SK-N-SH (cell line): ENCODE results near the gene HSD3B7. TPM values are rescaled to one million over a fixed set of nuclear protein-coding genes. Genes with fewer than 3 reads are reported as not detected.

Experiments used
- CTCF ChIA-PET: fragments of 300-600, 350-600 bp; formaldehyde crosslinking; extraction: SDS; loops from one replicate; lab custom pipeline; 2021; lab: Yijun Ruan, JAX
- POLR2A ChIA-PET: fragments of 350-600 bp; sonication (Branson Sonifier 250); formaldehyde crosslinking; extraction: SDS; loops from one replicate; lab custom pipeline; 2020; ENCODE audit warnings: antibody characterized with exemption, inconsistent platforms; lab: Yijun Ruan, JAX
- DNase-seq: peaks from one replicate; pipeline ENCODE4 v3.0.0; 2012
- H2AFZ ChIP-seq: fragments of 200-600 bp; sonication (generic); 2 replicates; pipeline ENCODE4 v1.8.1; 2016; ENCODE audit warnings: antibody characterized with exemption, mild to moderate bottlenecking, low read depth
- H3F3A ChIP-seq: fragments of 200-600 bp; sonication (generic); replicated peaks from 2 replicates; pipeline ENCODE3; 2016; ENCODE audit warnings: antibody characterized with exemption, mild to moderate bottlenecking; ENCODE audit not compliant: insufficient read depth
- H3K27ac ChIP-seq, 2 experiments: fragments of 200-500 bp in 1 of 2; fragments of 200-600 bp in 1 of 2; sonication (Bioruptor generic) in 1 of 2; sonication (generic), shearing (Covaris generic) in 1 of 2; 2 replicates each; pipeline versions ENCODE4 v1.5.1 to v1.6.1; 2014 to 2016; ENCODE audit warnings: low read depth in 2 of 2, inconsistent platforms in 1 of 2, low read length in 1 of 2, mild to moderate bottlenecking in 1 of 2, mixed read lengths in 1 of 2
- H3K27me3 ChIP-seq: fragments of 200-600 bp; sonication (generic), shearing (Covaris generic); 2 replicates; pipeline ENCODE4 v1.6.1; 2016; ENCODE audit warnings: mixed run types; ENCODE audit not compliant: insufficient read depth
- H3K36me3 ChIP-seq, 2 experiments: fragments of 200-500 bp in 1 of 2; fragments of 200-600 bp in 1 of 2; sonication (Bioruptor generic) in 1 of 2; sonication (generic) in 1 of 2; replicated peaks in 1 of 2; 2 replicates each; pipeline versions ENCODE3 to v1.5.1; 2014 to 2016; ENCODE audit warnings: low read length in 1 of 2, mild to moderate bottlenecking in 1 of 2; ENCODE audit not compliant: insufficient read depth in 2 of 2, control insufficient read depth in 1 of 2
- H3K4me1 ChIP-seq, 2 experiments: fragments of 200-500 bp in 1 of 2; fragments of 200-600 bp in 1 of 2; sonication (Bioruptor generic) in 1 of 2; sonication (generic), shearing (Covaris generic) in 1 of 2; 2 replicates each; pipeline versions ENCODE4 v1.5.1 to v1.6.1; 2014 to 2016; ENCODE audit warnings: low read depth in 1 of 2, low read length in 1 of 2, mixed run types in 1 of 2; ENCODE audit not compliant: insufficient read depth in 2 of 2, control insufficient read depth in 1 of 2
- H3K4me2 ChIP-seq: fragments of 200-600 bp; sonication (generic), shearing (Covaris generic); 2 replicates; pipeline ENCODE4 v1.6.1; 2017; ENCODE audit warnings: mixed run types
- H3K4me3 ChIP-seq, 2 experiments: fragments of 200-500 bp in 1 of 2; fragments of 200-600 bp in 1 of 2; sonication (Bioruptor generic) in 1 of 2; sonication (generic), shearing (Covaris generic) in 1 of 2; 2 replicates each; pipeline versions ENCODE4 v1.5.1 to v1.8.1; 2014 to 2016; ENCODE audit warnings: low read depth in 2 of 2, inconsistent platforms in 1 of 2, low read length in 1 of 2, mild to moderate bottlenecking in 1 of 2, mixed read lengths in 1 of 2, moderate library complexity in 1 of 2
- H3K79me2 ChIP-seq: fragments of 200-600 bp; sonication (generic); 2 replicates; pipeline ENCODE4 v1.8.1; 2017; ENCODE audit warnings: mild to moderate bottlenecking; ENCODE audit not compliant: insufficient read depth
- H3K9ac ChIP-seq: fragments of 200-600 bp; sonication (generic); 2 replicates; pipeline ENCODE4 v1.6.1; 2017; ENCODE audit warnings: mixed run types
- H3K9me2 ChIP-seq: fragments of 200-600 bp; sonication (generic); 2 replicates; pipeline ENCODE4 v1.6.1; 2017; ENCODE audit warnings: mixed run types
- H3K9me3 ChIP-seq: fragments of 200-600 bp; sonication (generic); 2 replicates; pipeline ENCODE4 v1.6.1; 2017; ENCODE audit warnings: mixed run types, mild to moderate bottlenecking, moderate library complexity
- H4K20me1 ChIP-seq: fragments of 200-600 bp; sonication (generic); 2 replicates; pipeline ENCODE4 v1.6.1; 2017; ENCODE audit warnings: mild to moderate bottlenecking, mixed run types; ENCODE audit not compliant: insufficient read depth
- CHD2 ChIP-seq: fragments of 150-350 bp; IDR thresholded peaks from 2 replicates; pipeline ENCODE4 v1.6.1; 2018; ENCODE audit warnings: low read length; ENCODE audit not compliant: partially characterized antibody
- ELF1 ChIP-seq: IDR thresholded peaks from 2 replicates; pipeline ENCODE4 v1.4.0; 2012
- EZH2phosphoT487 ChIP-seq: fragments of 200-600 bp; sonication (generic); IDR thresholded peaks from 2 replicates; pipeline ENCODE4 v1.6.1; 2017; ENCODE audit warnings: low read depth, mixed run types, mild to moderate bottlenecking, antibody characterized with exemption, moderate library complexity, borderline replicate concordance
- FOXJ3 ChIP-seq: sonication (generic); formaldehyde crosslinking; IDR thresholded peaks from 2 replicates; pipeline ENCODE4 v1.5.1; 2020; ENCODE audit warnings: mild to moderate bottlenecking, missing genetic modification reagents
- GABPA ChIP-seq: IDR thresholded peaks from 2 replicates; pipeline ENCODE4 v1.4.0; 2012; ENCODE audit warnings: low read depth, mild to moderate bottlenecking
- GATA2 ChIP-seq: sonication (generic); formaldehyde crosslinking; IDR thresholded peaks from 2 replicates; pipeline ENCODE4 v1.5.0; 2020; ENCODE audit warnings: mild to moderate bottlenecking, missing genetic modification reagents
- NRF1 ChIP-seq: IDR thresholded peaks from 2 replicates; pipeline ENCODE4 v1.6.1; 2012; ENCODE audit warnings: low read depth, mild to moderate bottlenecking, low read length
- RCOR1 ChIP-seq: fragments of 150-350 bp; IDR thresholded peaks from 2 replicates; pipeline ENCODE4 v1.6.1; 2017; ENCODE audit warnings: antibody characterized with exemption, low read length
- RXRA ChIP-seq: IDR thresholded peaks from 2 replicates; pipeline ENCODE4 v1.4.0; 2012; ENCODE audit warnings: low read depth, mild to moderate bottlenecking, borderline replicate concordance
- SIN3A ChIP-seq: IDR thresholded peaks from 2 replicates; pipeline ENCODE4 v1.6.1; 2012; ENCODE audit warnings: low read depth, mild to moderate bottlenecking, low read length, moderate library complexity, borderline replicate concordance
- WGBS: methylation state at CpG from one replicate; pipeline ENCODE4 v1.1.6; 2017; ENCODE audit warnings: low lambda C conversion rate; 5-methylcytosine and 5-hydroxymethylcytosine counted together
- polyA plus RNA-seq, 3 experiments: library from polyadenylated mRNA; depleted of rRNA; stranded (reverse); fragments of >200 nt; gene quantifications; 2 replicates each; pipeline ENCODE4 v1.2.3, GENCODE V29; 2012
- TF ChIP-seq, protein P1 (sequence below): fragments of 200-600 bp; sonication (generic); IDR thresholded peaks from 2 replicates; pipeline ENCODE4 v1.6.1; 2017; ENCODE audit warnings: antibody characterized with exemption, mild to moderate bottlenecking, moderate library complexity
- TF ChIP-seq, protein P2 (sequence below): IDR thresholded peaks from 2 replicates; pipeline ENCODE4 v1.4.0; 2012; ENCODE audit warnings: low read depth
- TF ChIP-seq, protein P3 (sequence below): IDR thresholded peaks from 2 replicates; pipeline ENCODE4 v1.6.1; 2012; ENCODE audit warnings: mild to moderate bottlenecking, low read depth, low read length, moderate library complexity

HSD3B7 gene
- polyA plus RNA-seq, 1 of the 3 experiments (the other 2 are of a cell fraction) = 12.2 TPM

DNA sequence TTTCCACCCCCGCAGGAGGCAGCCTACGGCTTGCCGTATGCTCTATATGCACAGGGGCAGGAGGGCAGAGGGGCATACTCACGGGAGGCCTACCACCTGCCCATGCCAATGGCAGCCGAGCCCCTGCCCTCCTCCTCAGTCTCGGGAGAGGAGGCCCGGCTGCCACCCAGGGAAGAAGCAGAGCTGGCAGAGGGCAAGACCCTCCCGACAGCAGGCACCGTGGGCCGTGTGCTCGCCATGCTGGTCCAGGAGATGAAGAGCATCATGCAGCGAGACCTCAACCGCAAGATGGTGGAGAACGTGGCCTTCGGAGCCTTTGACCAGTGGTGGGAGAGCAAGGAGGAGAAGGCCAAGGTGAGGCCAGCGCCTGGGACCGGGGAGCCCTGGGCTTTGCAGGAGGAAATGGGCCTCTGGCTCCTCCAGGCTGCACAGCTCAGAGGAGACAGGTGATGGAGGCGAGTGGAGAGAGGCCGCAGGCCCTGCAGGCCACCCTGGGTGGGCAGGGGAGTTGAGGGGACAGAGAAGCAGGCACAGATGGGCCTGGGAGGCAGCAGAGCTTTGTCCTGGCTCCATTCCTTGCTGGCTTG is 18.9 kb upstream of the HSD3B7 start (continued):
- TF ChIP-seq, protein P1, sequence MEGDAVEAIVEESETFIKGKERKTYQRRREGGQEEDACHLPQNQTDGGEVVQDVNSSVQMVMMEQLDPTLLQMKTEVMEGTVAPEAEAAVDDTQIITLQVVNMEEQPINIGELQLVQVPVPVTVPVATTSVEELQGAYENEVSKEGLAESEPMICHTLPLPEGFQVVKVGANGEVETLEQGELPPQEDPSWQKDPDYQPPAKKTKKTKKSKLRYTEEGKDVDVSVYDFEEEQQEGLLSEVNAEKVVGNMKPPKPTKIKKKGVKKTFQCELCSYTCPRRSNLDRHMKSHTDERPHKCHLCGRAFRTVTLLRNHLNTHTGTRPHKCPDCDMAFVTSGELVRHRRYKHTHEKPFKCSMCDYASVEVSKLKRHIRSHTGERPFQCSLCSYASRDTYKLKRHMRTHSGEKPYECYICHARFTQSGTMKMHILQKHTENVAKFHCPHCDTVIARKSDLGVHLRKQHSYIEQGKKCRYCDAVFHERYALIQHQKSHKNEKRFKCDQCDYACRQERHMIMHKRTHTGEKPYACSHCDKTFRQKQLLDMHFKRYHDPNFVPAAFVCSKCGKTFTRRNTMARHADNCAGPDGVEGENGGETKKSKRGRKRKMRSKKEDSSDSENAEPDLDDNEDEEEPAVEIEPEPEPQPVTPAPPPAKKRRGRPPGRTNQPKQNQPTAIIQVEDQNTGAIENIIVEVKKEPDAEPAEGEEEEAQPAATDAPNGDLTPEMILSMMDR = no peak
- TF ChIP-seq RXRA (no peak), FOXJ3 (CRISPR knock-in tag) (no peak), GABPA (no peak), ELF1 (no peak), SIN3A (no peak)
- TF ChIP-seq, protein P2, sequence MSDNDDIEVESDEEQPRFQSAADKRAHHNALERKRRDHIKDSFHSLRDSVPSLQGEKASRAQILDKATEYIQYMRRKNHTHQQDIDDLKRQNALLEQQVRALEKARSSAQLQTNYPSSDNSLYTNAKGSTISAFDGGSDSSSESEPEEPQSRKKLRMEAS = no peak
- TF ChIP-seq, protein P3, sequence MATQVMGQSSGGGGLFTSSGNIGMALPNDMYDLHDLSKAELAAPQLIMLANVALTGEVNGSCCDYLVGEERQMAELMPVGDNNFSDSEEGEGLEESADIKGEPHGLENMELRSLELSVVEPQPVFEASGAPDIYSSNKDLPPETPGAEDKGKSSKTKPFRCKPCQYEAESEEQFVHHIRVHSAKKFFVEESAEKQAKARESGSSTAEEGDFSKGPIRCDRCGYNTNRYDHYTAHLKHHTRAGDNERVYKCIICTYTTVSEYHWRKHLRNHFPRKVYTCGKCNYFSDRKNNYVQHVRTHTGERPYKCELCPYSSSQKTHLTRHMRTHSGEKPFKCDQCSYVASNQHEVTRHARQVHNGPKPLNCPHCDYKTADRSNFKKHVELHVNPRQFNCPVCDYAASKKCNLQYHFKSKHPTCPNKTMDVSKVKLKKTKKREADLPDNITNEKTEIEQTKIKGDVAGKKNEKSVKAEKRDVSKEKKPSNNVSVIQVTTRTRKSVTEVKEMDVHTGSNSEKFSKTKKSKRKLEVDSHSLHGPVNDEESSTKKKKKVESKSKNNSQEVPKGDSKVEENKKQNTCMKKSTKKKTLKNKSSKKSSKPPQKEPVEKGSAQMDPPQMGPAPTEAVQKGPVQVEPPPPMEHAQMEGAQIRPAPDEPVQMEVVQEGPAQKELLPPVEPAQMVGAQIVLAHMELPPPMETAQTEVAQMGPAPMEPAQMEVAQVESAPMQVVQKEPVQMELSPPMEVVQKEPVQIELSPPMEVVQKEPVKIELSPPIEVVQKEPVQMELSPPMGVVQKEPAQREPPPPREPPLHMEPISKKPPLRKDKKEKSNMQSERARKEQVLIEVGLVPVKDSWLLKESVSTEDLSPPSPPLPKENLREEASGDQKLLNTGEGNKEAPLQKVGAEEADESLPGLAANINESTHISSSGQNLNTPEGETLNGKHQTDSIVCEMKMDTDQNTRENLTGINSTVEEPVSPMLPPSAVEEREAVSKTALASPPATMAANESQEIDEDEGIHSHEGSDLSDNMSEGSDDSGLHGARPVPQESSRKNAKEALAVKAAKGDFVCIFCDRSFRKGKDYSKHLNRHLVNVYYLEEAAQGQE = no peak

DNA sequence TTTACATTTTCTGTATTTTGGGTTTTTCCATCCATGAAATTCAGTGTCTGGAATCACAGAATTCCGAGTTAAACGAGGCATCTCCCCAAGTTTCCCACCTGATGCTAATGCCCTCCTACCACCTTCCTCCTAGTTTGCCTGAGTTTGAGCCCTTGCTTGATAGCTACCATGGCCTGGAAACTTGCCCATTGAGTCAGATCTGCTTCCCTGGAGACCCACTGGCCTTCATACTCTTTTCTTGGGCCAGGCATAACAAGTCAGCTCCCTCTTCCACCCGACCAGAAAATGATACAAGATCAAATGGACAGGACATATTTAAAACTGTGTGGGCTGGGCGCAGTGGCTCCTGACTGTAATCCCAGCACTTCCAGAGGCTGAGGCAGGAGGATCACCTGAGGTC is 17.2 kb upstream of the HSD3B7 start:
- no peak for DNase-seq
- ChIA-PET CTCF (interaction anchor here (0.6 to 1.9 kb wide), 3 partner anchors 10 to 273 kb away, joined by 3 to 6 read pairs (median 5); partner anchors contain the start of gene SETD1A), POLR2A (no interaction called here)
- Histone ChIP-seq H3K36me3 (peaks cover 54 to 70% of the 10 kb centered on the region in 2 experiments), H2AFZ (no peak overlapping the region), H3K4me3 (no peak overlapping the region), H3K79me2 (no peaks in the 10 kb centered on the region), H4K20me1 (no peaks in the 10 kb centered on the region), H3K27me3 (no peaks in the 10 kb centered on the region), H3K9ac (no peak overlapping the region), H3K9me3 (no peaks in the 10 kb centered on the region), H3K27ac (no peak overlapping the region), H3K4me2 (no peak overlapping the region), H3K4me1 (no peaks in the 10 kb centered on the region), H3K9me2 (no peaks in the 10 kb centered on the region), H3F3A (no peaks in the 10 kb centered on the region)
- TF ChIP-seq RCOR1 (no peak), GATA2 (CRISPR knock-in tag) (no peak), CHD2 (no peak), NRF1 (no peak), EZH2phosphoT487 (no peak)
- 89% methylated on average over 4 of the region's 4 CpGs for whole genome bisulfite sequencing
